HG03135 (cell line): ENCODE results near the gene PFKFB2.
"Not testable (repeated sequence)": the region's sequence is repeated elsewhere in the genome, so short reads cannot be mapped to it uniquely, and the experiment has no call there.

Source experiments
- ATAC-seq: cut with Tn5 transposase; IDR thresholded peaks from one replicate; pipeline ENCODE4 v1.9.1; 2021; ENCODE audit warnings: mild to moderate bottlenecking, moderate library complexity; ENCODE audit not compliant: unreplicated experiment

PFKFB2 gene

DNA sequence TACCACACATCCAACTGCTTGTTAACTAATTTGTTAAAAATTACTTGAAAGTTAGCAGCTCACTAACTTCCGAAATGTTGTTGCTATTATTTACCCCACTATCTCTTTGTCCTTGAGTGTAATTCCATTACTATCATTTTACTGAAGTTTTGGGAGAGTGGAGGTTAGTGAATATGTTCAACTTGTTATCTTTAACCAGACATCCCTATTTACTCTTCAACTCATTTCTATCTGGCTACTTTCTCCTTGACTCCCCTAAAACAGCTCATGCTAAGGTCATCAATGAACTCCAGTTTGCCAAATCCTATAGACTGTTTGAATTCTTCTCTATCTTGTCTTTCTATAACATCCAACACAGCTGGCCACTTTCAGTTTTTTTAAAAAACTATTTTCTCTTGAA, 16.2 kb upstream of the PFKFB2 start:
- ATAC-seq, result no peak

DNA sequence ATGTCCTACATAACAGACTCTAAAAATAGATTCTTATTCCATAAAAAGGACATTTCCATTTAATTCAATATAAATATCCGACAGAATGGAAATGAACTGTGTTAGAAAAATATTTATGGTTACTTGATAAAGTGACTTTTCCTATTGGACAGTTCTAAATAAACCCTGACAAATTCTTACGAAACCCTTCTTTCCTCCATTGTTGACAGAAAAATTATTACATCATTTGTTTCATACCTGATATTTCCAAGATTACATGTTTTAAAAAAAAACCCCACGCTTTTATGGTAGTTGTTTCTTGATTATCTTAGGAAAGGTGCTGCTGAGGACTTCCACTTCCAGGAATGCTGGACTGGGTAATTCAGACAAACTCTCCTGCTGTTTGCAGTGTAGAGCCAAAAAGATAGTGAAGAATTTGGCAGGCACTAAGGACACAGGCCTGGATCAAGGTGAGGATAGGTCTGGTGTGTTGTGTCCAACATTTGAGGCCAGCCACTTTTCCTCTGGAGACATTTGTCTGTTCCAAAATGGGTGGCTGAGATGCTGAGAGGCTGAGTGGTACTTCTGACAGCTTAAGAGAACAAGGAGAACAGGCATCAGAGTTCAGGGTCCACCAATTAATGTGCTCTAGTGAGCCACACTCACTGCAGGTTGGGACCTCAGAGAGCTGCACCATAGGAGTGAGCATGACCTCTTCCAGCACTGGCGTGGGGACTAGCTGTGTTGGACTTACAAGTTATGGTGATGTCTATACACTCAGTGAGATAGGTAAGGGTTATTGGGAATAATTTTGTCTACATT, 13.5 kb upstream of the PFKFB2 start:
- ATAC-seq, result no peak

DNA sequence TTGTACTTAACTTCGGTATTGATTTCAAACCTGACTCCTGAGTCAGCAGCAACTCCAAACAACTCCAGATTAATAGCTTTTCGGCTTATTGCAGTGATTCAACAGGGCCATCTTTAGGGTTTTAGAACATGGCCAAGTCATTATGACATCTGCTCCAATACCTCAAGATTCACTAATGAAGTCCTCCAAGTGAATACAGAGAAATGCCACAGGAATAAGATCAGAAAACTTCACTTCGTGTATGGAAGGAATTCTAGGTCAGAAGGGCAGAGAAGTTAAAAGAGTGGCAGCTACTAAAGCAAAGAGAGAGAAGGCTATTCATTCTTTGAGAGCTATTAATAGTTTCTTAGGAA, 12.9 kb upstream of the PFKFB2 start:
- no peak for ATAC-seq

DNA sequence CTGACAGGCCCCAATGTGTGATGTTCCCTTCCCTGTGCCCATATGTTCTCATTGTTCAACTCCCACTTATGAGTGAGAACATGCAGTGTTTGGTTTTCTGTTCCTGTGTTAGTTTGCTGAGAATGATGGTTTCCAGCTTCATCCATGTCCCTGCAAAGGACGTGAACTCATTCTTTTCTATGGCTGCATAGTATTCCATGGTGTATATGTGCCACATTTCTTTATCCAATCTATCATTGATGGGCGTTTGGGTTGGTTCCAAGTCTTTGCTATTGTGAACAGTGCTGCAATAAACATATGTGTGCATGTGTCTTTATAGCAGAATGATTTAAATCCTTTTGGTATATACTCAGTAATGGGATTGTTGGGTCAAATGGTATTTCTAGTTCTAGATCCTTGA, 11.7 kb upstream of the PFKFB2 start:
- ATAC-seq, result not testable (repeated sequence)

DNA sequence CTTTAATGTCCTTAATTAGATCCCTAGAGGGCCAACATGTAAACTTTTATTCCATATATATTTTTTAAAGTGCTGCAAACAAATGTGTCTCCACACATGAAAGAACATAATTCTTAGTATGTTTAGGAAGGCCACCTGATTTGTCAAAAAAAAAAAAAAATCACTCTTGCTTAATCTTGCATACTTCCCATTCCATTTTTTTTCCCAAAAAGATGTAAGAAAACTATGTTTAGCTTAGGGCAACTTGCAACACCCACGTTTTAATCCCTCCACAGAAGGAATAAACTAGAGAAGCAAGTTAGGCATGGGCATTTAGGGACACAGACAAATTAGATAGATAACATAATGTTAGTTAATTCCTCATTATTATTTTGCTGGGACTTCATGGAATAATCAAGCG, 7.6 kb upstream of the PFKFB2 start:
- no peak for ATAC-seq

DNA sequence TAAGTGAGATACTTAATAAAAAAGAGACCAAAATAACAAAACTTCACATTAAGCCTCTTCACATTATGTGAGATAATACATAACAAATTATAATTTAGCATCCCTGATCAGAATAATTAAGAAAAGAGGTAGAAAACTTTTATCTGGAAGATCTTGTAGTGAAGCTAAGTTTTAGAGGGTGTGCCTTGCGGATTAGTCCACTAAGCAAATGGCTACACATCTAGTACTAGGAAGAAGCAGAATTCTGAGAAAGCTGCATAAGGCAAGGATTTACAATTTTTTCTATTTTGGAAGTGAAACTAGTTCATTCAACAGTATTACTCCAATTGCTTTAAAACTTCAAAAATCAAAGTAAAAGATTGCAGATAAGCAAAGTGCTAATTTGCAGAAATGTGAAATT, 5.6 kb upstream of the PFKFB2 start:
- ATAC-seq, result no peak

DNA sequence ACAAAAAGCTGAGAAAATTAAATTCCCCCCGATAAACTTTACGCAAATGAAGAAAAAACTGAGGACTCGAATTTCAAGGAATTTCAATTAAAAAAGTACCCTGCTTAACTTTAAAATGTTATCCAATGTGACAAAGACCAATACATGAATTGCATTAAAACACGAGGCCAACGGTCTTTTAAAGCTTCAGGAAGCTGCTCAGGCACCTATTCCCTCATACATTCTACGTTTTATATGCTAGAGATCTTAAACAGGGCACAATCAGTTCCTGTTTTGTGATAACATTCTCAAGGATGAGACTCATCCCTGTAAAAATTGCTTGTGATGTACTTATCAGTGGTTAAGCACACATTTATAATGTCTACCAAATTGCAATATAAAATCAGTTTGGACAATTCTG, 5.0 kb upstream of the PFKFB2 start:
- no peak for ATAC-seq

DNA sequence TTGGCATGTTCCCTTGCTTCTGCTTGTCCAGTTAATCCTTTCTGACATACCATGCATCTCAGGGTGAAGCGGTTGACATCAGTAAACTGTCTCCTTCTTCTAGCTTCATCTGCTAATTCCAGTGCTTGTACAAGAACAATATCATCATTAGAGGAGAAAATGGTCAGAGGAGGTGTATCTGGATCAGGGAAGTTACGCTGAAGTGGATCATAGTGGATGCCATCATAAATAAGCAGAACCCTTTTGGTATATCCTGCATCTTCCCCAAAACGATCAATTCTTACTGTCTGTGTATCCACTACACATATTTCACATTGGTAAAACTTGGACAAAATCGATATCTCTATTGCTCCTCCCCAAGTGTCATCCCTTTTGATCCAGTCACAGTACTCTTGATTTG, 4.0 kb upstream of the PFKFB2 start:
- no peak for ATAC-seq

DNA sequence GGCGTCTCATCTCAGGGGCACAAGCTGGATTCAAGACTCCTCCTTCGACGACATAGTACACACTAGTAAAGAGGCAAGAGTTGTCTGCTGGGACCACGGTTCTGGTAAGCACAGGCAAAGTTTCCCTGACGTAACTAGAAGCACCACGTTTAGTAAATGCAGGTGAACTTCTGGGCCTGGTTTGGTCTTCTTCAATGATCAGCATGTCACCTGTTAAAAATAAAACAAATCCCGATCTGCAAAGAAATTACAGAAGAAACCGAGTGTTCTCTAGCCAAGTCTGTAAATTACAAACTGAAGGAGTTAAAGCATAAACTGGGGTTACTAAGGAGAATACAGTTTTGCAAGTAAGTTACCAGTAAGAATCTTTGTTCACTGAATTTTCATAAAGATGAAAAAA, 3.6 kb upstream of the PFKFB2 start:
- no peak for ATAC-seq

- no peak for ATAC-seq
Measured at GRCh38 chr1:207049974-207050391, 3.1 kb upstream of the PFKFB2 start.

DNA sequence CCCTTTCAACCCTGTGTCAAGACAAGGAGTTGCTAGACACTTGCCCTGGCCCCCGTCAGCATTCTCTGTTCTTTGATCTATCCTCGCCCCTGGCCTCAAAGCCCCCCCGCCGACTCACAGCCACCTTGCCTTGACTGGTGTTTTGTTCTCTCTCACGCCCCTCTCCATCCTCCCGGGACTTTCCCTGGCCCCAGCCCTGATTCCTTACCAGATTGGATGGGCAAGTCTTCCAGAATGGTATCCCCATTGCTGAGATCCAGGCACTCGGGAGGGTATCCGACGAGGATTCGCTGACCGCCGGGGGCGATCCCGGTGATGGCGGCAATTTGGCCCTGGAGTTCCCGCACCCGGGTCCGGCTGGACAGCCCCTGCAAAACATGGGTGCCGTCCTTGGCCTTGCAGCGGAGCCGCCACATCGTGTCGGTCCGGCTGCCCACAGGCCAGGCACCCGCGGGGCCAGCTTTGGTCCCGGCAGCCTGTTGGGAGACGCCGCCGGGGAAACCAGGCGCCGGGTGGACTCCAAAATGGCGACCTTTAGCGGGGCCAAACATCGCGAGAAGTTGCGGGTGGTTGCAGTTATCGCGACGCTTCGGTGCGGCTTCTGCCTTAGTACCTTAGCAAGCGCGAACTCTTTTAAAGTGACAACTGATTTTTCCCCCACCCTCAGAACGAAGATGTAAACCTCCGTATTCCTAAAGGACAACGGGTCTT, 2.4 kb upstream of the PFKFB2 start:
- peak; percentile 54 for ATAC-seq

DNA sequence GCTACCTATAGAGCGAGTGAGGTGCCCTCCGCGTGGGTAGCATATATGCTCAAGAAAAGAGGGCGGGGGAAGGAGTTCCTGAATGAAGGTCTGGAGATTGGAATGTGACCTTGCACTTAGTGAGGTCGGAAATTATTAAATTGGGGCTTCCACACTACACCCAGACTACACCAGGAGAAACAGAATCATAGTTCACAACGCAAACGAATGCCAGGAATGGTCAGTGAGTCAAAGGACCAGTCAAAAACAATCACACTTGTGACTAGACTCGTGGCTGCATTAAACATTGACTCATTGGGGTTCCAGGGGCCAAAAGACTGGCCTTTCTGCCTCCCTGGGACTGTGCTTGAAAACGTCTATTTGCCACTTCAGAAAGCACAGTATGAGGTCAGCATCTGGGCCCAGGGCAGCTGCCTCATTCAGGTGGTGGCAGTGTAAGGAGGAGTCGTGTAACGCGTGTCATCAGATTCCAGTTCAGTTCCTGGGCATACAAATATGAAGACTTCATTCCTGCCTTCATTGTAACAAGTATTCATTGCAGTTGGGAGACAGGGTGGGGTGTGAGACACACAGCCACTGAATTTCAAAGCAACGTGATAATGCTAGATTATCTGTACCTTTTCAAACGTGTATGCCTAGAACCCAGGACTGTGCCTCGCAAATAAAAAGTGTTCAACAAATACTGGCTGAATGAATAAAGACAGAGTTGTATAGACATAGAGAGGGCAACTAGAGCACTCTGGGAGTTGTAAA, 1.7 kb upstream of the PFKFB2 start, which contains the start of gene YOD1:
YOD1 (minus strand) TSS at position 18 of the 753 bp plus-strand sequence. CDS start 178 bp downstream, outside the sequence.
- no peak for ATAC-seq

DNA sequence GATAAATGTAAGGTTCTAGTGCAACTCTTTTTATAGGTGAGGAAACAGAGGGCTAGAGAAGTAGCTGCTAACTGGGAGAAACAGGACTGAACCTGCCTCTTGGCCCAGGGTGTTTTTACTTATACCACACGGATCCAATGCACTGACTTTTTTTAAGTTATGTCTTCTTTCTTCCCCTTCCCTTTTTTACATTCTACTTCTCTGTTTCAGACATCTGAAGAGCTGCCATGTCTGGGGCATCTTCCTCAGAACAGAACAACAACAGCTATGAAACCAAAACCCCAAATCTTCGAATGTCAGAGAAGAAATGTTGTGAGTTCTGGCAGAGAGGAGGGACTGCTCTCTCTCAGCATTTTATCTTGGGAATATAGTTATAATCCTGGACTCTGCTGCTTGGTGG, 1.4 kb downstream of the PFKFB2 start:
- no peak for ATAC-seq

GRCh38 chr1:207055386-207056001, 2.4 kb downstream of the PFKFB2 start:
- ATAC-seq, result no peak

- no peak for ATAC-seq
Measured at GRCh38 chr1:207056673-207057072, 3.6 kb downstream of the PFKFB2 start.

DNA sequence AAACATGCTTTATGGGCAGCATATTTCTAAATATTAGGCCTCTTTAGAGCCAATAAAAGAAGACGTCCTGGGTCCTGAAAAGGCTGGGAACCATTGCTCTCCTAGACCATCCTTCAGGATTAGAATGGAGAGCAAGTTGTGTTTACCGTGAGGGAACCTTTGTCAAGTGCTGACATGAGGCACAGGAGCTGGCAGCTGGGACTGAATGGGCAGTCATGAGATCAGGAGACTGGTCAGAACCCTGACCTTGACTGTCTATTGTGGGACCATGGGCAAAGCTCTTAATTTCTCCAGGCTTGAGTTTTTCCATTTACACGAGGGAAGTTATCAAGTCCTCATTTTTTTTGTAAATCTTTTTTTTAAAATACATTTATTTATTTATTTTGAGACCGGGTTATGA, 5.2 kb downstream of the PFKFB2 start:
- ATAC-seq, result no peak

DNA sequence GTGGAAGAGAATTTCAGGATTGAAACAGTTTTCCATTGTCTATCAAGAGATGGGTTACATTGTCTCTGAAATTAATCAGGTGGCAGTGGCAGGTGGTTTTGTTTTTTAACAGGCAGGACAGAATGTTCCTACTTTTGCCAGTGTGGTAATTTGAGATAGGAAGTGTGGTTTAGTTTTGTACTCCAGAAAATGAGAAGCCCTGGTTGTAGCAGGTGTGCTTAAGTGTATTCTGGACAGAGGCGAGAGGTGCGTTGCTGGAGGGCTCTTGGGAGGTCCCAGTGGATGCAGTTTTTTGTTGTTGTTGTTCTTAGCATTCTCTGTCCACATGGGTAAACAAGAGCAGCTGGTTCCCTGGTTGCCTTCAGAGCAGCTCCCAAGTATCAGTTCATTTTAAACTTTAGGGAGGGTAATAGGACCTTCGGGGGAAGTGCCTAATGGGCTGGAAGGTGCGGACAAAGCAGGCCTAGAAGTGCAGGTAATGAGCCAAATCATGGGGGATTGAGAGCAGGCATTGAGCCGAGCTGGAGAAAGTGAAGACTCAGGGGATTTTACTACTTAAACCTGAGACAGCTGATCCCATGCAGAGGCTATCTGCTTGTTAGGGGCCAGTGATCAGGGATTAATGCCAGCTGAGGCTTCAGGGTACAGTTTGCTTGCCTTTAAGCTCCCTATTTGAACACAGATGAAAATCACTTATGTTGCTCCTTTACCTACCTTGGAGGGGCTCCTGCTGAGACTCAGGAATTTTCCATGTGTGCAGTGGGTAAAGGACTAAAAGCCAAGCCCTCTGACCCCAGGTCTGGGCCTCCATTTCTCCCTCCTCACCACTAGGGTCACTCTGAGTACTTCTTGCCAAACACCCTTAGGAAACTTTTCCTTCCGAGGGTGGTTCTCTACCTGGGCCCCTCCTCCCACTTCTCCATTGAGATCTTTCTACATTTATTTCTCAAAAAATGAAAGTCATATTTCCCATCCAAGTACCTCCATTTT, 6.1 kb downstream of the PFKFB2 start:
- ATAC-seq, result no peak

DNA sequence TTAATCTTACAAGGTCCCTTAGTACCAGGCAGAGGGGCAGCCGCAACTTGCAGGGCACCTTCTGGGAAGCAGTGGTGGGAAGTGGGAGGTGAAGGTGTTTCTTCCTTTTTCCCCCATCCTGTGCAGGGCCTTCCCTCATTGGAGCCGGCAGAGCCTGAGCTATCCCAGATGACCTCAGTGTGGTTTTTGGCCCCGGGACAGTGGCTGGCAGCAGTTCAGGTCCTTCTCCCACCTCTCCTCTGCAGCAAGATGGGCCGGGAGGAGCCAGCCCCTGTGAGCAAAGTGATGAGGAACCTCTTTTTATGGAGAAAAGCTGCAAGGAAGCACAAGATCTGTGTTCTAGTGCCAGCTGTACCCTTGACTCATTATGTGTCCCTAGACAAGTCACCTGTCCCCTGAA, 6.8 kb downstream of the PFKFB2 start:
- no peak for ATAC-seq

DNA sequence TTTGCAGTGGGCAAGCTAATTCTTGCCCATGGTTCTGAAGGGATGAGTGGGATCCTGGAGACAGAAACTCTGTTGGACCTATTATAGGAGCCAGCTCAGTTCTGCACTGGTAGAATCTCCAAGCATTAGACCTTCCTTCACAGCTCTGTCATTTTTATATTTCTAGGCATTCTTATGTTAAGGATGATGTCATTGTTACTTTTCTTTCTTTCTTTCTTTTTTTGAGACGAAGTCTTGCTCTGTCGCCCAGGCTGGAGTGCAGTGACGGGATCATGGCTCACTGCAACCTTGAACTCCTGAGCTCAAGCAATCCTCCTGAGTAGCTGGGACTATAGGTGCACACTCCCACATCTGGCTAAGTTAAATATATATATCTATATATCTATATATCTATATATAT, 7.5 kb downstream of the PFKFB2 start:
- no peak for ATAC-seq

DNA sequence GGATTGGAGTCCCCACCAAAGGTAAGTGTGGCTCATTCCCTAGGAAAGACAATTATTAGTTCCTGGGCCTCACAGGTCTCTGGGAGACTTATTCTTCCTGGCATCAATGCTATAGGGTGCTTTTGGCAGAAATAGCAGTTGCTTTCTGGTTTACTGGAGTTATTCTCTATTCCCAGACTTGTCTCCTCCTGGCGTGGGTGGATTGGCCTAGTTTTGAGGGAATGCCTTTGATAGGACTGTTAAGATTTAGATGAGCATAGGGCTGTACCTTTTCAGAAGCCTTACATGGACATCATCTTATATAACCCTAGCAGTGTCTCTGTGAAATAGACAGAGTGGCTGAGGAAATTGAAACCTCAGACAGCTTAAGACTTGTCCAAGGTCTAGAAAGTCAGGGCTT, 9.0 kb downstream of the PFKFB2 start:
- no peak for ATAC-seq
